HG03175 (cell line): Measurements from ENCODE around the gene ATP2B2.

Experiments used
- ATAC-seq: cut with Tn5 transposase; IDR thresholded peaks from one replicate; pipeline ENCODE4 v1.9.1; 2021; ENCODE audit warnings: mild to moderate bottlenecking, moderate library complexity; ENCODE audit not compliant: unreplicated experiment

Gene ATP2B2

GRCh38 chr3:10350324-10350985, 154.9 kb downstream of the ATP2B2 start:
- ATAC-seq = no peak

- ATAC-seq = no peak
Observed at GRCh38 chr3:10349801-10350200, 155.6 kb downstream of the ATP2B2 start.

GRCh38 chr3:10348404-10348721, 157.0 kb downstream of the ATP2B2 start:
- ATAC-seq = no peak

GRCh38 chr3:10347648-10348403, 157.6 kb downstream of the ATP2B2 start:
- no peak for ATAC-seq

GRCh38 chr3:10345911-10346310, 159.5 kb downstream of the ATP2B2 start:
- ATAC-seq = no peak

GRCh38 chr3:10344944-10345575, 160.3 kb downstream of the ATP2B2 start:
- no peak for ATAC-seq

GRCh38 chr3:10344147-10344943, 161.0 kb downstream of the ATP2B2 start:
- ATAC-seq = no peak

GRCh38 chr3:10343526-10343925, 161.9 kb downstream of the ATP2B2 start:
- no peak for ATAC-seq

GRCh38 chr3:10342781-10343180, 162.6 kb downstream of the ATP2B2 start:
- no peak for ATAC-seq

GRCh38 chr3:10341901-10342398, 163.4 kb downstream of the ATP2B2 start:
- ATAC-seq = no peak

- no peak for ATAC-seq
Observed at GRCh38 chr3:10340476-10340875, 164.9 kb downstream of the ATP2B2 start.

GRCh38 chr3:10340046-10340445, 165.3 kb downstream of the ATP2B2 start:
- ATAC-seq = no peak

GRCh38 chr3:10339376-10339955, 165.9 kb downstream of the ATP2B2 start:
- no peak for ATAC-seq

GRCh38 chr3:10338591-10339353, 166.6 kb downstream of the ATP2B2 start:
- no peak for ATAC-seq

GRCh38 chr3:10338164-10338470, 167.3 kb downstream of the ATP2B2 start:
- no peak for ATAC-seq

- ATAC-seq = no peak
Observed at GRCh38 chr3:10337323-10338163, 167.8 kb downstream of the ATP2B2 start.

- no peak for ATAC-seq
Observed at GRCh38 chr3:10336761-10337160, 168.6 kb downstream of the ATP2B2 start.

GRCh38 chr3:10335871-10336622, 169.3 kb downstream of the ATP2B2 start:
- no peak for ATAC-seq
